DOHH2 (cell line): ENCODE results near the gene CAPN7.

Experiments used
- H3F3A ChIP-seq: fragments of 200-600 bp; sonication (generic), shearing (Covaris generic); 2 replicates; pipeline ENCODE4 v1.6.0; 2016; ENCODE audit warnings: antibody characterized with exemption, mild to moderate bottlenecking; ENCODE audit not compliant: control insufficient read depth, insufficient read depth
- H3K27ac ChIP-seq: fragments of 200-600 bp; sonication (generic); 2 replicates; pipeline ENCODE4 v1.5.1; 2014; ENCODE audit warnings: low read depth, mild to moderate bottlenecking, low read length, moderate library complexity
- H3K27me3 ChIP-seq: fragments of 200-600 bp; sonication (generic); 2 replicates; pipeline ENCODE4 v1.6.1; 2014; ENCODE audit warnings: mild to moderate bottlenecking, low read length, mixed read lengths; ENCODE audit not compliant: control insufficient read depth
- H3K36me3 ChIP-seq: fragments of 200-600 bp; sonication (generic); 2 replicates; pipeline ENCODE4 v1.6.1; 2014; ENCODE audit warnings: mild to moderate bottlenecking, low read length, moderate library complexity, mixed read lengths; ENCODE audit not compliant: control insufficient read depth
- H3K4me1 ChIP-seq: fragments of 200-600 bp; sonication (generic); 2 replicates; pipeline ENCODE4 v1.6.1; 2014; ENCODE audit warnings: mild to moderate bottlenecking, low read length, mixed read lengths; ENCODE audit not compliant: control insufficient read depth
- H3K4me2 ChIP-seq: fragments of 200-600 bp; sonication (generic); 2 replicates; pipeline ENCODE4 v1.6.0; 2014; ENCODE audit warnings: mild to moderate bottlenecking, low read length, moderate library complexity
- H3K4me3 ChIP-seq: fragments of 200-600 bp; sonication (generic); 2 replicates; pipeline ENCODE4 v1.5.1; 2014; ENCODE audit warnings: mild to moderate bottlenecking, low read length, mixed read lengths
- H3K79me2 ChIP-seq: fragments of 200-600 bp; sonication (generic); 2 replicates; pipeline ENCODE4 v1.6.1; 2014; ENCODE audit warnings: mild to moderate bottlenecking, low read length, mixed read lengths; ENCODE audit not compliant: control insufficient read depth
- H3K9me2 ChIP-seq: fragments of 200-600 bp; sonication (generic); replicated peaks from 2 replicates; pipeline ENCODE4 v1.6.1; 2014; ENCODE audit warnings: mild to moderate bottlenecking, low read length, mixed read lengths; ENCODE audit not compliant: control insufficient read depth
- H3K9me3 ChIP-seq: fragments of 200-600 bp; sonication (generic); 2 replicates; pipeline ENCODE4 v1.6.1; 2014; ENCODE audit warnings: antibody characterized with exemption, low read length, mixed read lengths; ENCODE audit not compliant: control insufficient read depth, insufficient read depth
- H4K20me1 ChIP-seq: fragments of 200-600 bp; sonication (generic); 2 replicates; pipeline ENCODE4 v1.6.0; 2014; ENCODE audit warnings: low read depth, mild to moderate bottlenecking, antibody characterized with exemption, low read length, moderate library complexity; ENCODE audit not compliant: control insufficient read depth, insufficient read depth
- CTCF ChIP-seq: fragments of 200-600 bp; sonication (generic); IDR thresholded peaks from one replicate; pipeline ENCODE4 v1.5.1; 2014; ENCODE audit warnings: antibody characterized with exemption, mild to moderate bottlenecking, low read depth, low read length; ENCODE audit not compliant: poor library complexity, severe bottlenecking
- EZH2phosphoT487 ChIP-seq: fragments of 200-600 bp; sonication (generic); IDR thresholded peaks from 2 replicates; pipeline ENCODE4 v1.6.1; 2017; ENCODE audit warnings: borderline replicate concordance, mild to moderate bottlenecking, antibody characterized with exemption, low read length, moderate library complexity, mixed read lengths

CAPN7 gene

DNA sequence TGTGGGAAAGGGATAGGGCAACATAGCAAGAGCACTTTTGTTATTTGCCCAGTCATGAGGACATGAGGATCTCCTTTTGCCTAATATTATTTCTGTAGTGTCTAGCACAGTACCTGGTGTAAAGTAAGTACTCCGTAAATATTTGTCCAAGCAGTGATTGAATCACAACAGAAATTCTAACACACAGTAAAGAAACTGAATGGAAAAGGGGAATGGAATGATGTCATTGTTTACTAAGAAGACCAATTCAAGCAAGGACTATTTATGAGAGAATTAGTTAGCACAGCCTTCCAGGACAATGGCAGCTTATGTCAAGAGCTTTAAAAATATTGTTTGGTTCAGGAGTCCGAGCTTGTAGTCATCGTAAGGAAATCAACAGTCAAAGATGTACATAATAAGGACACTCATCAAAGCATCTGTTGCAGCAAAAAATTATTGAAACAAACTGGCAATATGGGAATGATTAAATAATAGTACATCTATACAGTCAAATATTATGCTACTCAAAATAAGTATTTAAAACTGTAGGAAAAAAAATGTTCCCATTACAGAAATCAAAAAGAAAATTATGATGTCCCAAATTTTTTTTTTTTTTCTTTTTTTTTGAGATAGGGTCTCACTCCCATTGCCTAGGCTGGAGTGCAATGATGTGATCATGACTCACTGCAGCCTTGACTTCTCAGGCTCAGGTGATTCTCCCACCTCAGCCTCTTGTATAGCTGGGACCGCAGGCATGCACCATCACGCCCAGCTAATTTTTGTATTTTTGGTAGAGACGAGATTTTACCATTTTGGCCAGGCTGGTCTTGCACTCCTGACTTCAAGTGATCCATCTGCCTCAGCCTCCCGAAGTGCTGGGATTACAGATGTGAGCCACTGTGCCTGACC is 17.9 kb downstream of the CAPN7 start:
- H3K79me2 ChIP-seq, result peaks cover 10% of the 10 kb centered on the region
- H3K4me2 ChIP-seq, result no peak overlapping the region
- TF ChIP-seq CTCF (no peak), EZH2phosphoT487 (no peak)
- H3K4me1 ChIP-seq, result peaks cover 18% of the 10 kb centered on the region
- no peaks in the 10 kb centered on the region for H4K20me1 ChIP-seq
- H3K9me2 ChIP-seq, result no peaks in the 10 kb centered on the region
- no peaks in the 10 kb centered on the region for H3K9me3 ChIP-seq
- no peak overlapping the region for H3K27ac ChIP-seq
- H3F3A ChIP-seq, result peaks cover 8% of the 10 kb centered on the region; the same call in 1 of the 2 replicates
- no peak overlapping the region for H3K4me3 ChIP-seq
- peaks cover 85% of the 10 kb centered on the region for H3K36me3 ChIP-seq
- no peaks in the 10 kb centered on the region for H3K27me3 ChIP-seq

GRCh38 chr3:15228147-15228546 is 22.1 kb downstream of the CAPN7 start:
- no peaks in the 10 kb centered on the region for H3K27me3 ChIP-seq
- H3K79me2 ChIP-seq, result no peaks in the 10 kb centered on the region
- no peak overlapping the region for H3K4me3 ChIP-seq
- TF ChIP-seq EZH2phosphoT487 (no peak), CTCF (no peak)
- H3K9me2 ChIP-seq, result no peaks in the 10 kb centered on the region
- H4K20me1 ChIP-seq, result no peaks in the 10 kb centered on the region
- H3K27ac ChIP-seq, result no peak overlapping the region
- H3K4me2 ChIP-seq, result no peak overlapping the region
- no peaks in the 10 kb centered on the region for H3K9me3 ChIP-seq
- H3K36me3 ChIP-seq, result peaks cover 83% of the 10 kb centered on the region
- no peaks in the 10 kb centered on the region for H3K4me1 ChIP-seq
- peaks cover 12% of the 10 kb centered on the region for H3F3A ChIP-seq

GRCh38 chr3:15229262-15229661 is 23.2 kb downstream of the CAPN7 start:
- Histone ChIP-seq H3K79me2 (no peaks in the 10 kb centered on the region), H3K36me3 (peaks cover 81% of the 10 kb centered on the region), H3K27me3 (no peaks in the 10 kb centered on the region), H3K9me3 (no peaks in the 10 kb centered on the region), H3K9me2 (no peaks in the 10 kb centered on the region), H3K27ac (no peak overlapping the region), H3K4me3 (no peak overlapping the region), H3F3A (peaks cover 14% of the 10 kb centered on the region), H4K20me1 (no peaks in the 10 kb centered on the region), H3K4me2 (no peak overlapping the region), H3K4me1 (no peaks in the 10 kb centered on the region)
- TF ChIP-seq EZH2phosphoT487, result no peak
- TF ChIP-seq CTCF, result no peak
